GM18873 (cell line): ENCODE measurements around the gene PRKCA.
"Not testable (repeated sequence)": the region's sequence is repeated elsewhere in the genome, so short reads cannot be mapped to it uniquely, and the experiment has no call there.

Experiments used
- ATAC-seq: cut with Tn5 transposase; IDR thresholded peaks from one replicate; pipeline ENCODE4 v1.9.1; 2021; ENCODE audit warnings: mild to moderate bottlenecking, moderate library complexity, moderate number of reproducible peaks; ENCODE audit not compliant: unreplicated experiment, low FRiP score

Gene PRKCA

GRCh38 chr17:66301864-66302741, at the start of gene PRKCA:
TSS of gene PRKCA (plus strand) at chr17:66302613.
- no peak for ATAC-seq

- ATAC-seq = not testable (repeated sequence)
Observed at GRCh38 chr17:66253458-66253857, 49.0 kb upstream of the PRKCA start.

- no peak for ATAC-seq
Observed at GRCh38 chr17:66255112-66255511, 47.3 kb upstream of the PRKCA start.

- ATAC-seq = no peak
Observed at GRCh38 chr17:66255527-66255971, 46.9 kb upstream of the PRKCA start.

DNA sequence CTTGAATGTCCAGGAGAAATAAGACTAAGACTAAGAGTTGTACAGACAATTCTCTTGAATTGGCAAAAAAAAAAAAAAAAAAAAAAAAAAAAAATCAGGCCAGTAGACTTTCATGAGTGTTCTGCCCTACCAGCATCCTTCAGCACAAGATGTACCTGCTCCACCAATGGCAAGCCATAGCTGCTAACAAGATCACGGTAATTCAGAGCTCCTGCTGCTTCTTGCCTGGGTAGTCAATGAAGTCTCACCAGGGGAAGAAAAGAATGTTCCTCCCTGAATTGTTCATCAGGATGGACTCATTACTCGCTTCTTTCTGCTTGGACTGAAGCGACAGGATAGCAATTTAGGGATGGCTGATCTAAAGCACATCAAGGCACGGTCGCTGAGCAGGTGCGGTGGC, 42.1 kb upstream of the PRKCA start:
- ATAC-seq = no peak

DNA sequence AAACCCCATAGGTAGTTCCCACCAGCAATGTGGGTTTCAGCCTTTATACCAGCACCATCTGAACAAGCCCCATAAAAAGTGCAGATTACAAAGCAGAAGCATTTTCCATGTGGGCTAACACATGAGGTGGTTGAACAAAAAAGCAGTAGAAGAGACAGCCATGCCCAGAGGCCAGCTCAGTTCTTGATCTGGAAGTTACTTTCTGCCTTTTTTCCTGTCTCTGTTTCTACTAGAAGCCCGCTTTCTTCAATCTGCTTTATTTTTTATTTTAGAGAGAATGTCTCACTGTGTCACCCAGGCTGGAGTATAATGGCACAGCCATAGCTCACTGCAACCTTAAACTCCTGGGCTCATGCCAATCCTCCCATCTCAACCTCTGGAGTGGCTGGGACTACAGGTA, 41.7 kb upstream of the PRKCA start:
- ATAC-seq = no peak

- ATAC-seq = no peak
Observed at GRCh38 chr17:66262767-66263166, 39.6 kb upstream of the PRKCA start.

GRCh38 chr17:66264696-66265095, 37.7 kb upstream of the PRKCA start:
- no peak for ATAC-seq

- no peak for ATAC-seq
Observed at GRCh38 chr17:66268247-66268927, 34.0 kb upstream of the PRKCA start.

- ATAC-seq = no peak
Observed at GRCh38 chr17:66270106-66270505, 32.3 kb upstream of the PRKCA start.

- no peak for ATAC-seq
Observed at GRCh38 chr17:66271512-66271911, 30.9 kb upstream of the PRKCA start.

GRCh38 chr17:66272811-66273585, 29.4 kb upstream of the PRKCA start:
- ATAC-seq = no peak

- no peak for ATAC-seq
Observed at GRCh38 chr17:66273586-66273848, 28.9 kb upstream of the PRKCA start.

DNA sequence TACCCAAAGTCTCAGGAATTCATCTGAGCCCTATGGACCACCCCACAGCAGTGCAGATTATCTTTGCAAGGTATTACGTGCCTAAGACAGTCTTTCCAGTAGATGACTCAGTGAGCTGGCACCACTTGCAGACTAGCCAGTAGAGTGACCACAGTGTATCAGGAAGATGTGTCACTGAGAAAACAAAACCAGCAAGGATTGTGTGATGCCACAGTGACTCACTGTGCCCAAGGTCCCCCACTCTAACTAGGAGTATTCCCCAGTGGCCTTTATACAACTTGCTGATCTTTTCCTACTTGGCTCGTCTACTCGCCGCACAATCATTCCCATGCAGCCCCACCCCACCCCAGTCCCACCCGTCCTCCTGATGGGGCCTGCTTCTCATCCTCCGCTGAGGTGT, 26.8 kb upstream of the PRKCA start:
- no peak for ATAC-seq

- no peak for ATAC-seq
Observed at GRCh38 chr17:66276328-66276937, 26.0 kb upstream of the PRKCA start.

DNA sequence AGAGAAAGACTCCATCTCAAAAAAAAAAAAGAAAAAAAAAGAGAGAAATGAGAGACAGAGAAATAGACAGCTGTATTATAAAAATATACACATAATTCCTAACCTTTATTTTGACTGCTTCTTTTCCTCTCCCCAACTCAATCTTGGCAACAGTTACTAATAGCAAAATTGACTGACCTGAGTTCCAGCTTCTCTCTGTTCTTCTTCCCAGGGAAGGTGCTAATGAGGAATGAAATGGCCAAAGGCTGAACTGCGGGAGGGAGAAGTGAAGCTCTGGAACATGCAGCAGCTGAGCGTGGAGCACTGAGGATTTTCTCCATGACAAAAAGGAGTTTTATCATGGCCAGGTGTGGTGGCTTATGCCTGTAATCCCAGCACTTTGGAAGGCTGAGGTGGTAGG, 25.2 kb upstream of the PRKCA start:
- ATAC-seq = no peak

DNA sequence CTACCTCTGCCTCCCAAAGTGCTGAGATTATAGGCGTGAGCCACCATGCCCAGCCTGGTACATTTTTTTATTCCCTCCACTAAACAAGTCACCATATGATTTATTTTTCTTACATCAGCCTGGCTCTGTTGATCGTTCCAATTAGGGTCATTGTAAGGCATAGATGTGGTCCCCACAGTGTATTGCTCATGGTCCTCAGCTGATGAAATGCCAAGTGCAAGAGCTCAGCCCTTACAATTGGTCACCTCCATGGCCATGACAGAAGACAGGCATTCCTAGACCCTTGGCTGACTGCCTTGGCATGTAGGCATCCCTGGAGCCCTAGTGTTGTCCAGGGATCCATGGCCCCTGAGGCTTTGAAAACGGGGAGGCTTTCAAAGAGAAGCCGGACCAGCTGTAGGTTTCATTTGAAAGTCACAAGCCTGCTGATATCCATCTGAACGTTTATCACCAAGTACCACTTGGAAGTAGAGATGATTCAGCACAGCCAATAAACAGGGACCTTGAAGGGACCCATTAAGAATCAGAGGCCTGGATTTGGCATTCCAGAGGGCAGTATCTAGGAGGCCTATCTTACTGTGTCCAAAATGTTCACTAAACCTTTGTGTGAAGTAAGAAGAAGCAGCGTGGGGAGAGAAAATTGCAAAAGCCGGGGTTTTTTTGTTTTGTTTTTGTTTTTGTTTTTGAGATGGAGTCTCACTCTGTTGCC, 20.6 kb upstream of the PRKCA start:
- ATAC-seq = no peak

DNA sequence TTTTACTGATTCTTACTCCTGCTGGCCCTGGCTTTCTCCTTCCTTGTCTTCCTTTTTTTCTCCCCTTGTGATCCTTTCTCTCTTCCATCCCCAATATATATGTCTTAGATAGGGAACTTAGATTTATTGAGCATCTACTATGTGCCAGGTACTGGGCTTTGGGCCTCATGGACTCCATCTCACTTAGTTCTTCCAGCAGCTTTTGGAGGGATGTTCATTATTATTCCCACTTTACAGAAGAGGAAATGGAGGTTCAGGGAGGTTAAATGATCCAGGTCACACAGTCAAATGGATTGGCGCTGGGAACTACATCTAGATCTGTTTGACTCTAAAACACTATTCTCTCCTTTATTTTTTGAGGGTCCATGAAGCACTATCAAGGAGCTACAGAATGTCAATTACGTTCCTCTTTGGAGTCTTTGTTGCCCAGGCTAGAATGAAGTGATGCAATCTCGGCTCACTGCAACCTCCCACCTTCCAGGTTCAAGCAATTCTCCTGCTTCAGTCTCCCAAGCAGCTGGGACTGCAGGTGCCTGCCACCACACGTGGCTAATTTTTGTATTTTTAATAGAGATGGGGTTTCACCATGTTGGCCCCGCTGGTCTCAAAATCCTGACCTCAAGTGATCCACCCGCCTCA, 19.0 kb upstream of the PRKCA start:
- no peak for ATAC-seq

DNA sequence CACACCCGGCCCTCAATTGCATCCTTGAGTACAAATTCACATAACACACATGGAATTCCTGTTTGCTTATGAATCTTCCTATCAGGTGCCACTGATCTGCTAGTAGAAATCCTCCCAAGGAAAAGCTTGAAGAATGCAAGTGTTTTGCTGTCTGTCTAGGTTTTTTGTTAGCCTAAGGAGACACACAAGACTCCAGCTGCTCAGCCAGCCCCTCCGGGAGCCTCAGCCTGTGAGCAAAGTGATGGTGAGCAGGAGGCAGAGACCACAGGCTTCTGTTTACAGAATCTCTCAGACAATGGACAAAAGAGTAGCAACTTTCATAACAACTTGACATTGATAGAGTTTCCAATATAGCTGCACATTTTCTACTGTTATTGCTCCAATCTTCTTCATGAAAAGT, 18.4 kb upstream of the PRKCA start:
- ATAC-seq = no peak

DNA sequence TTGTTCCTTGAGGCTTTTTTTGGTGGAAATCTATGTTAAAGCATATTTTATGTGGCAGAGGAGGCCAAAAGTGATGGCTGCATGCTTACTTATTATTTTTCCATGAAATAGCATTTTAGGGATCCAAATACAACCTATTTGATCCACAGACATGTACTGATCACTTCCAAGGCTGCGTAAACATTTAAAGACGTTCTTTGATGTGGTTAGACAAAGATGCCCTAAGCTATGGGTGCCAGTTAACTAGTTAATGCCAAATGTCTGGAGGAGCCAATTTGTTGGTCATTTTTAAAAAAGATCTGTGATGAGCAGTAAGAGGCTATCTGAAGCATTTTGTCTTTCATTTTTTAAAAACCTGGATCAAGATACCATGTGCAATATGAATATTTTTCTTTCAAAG, 17.3 kb upstream of the PRKCA start:
- no peak for ATAC-seq
